HL-60 (cell line): ENCODE measurements around the gene SMAD5.

Experiments
- CTCF ChIP-seq: IDR thresholded peaks from one replicate; pipeline ENCODE4 v1.5.1; 2011; ENCODE audit warnings: low read length, control low read depth, inconsistent platforms; ENCODE audit not compliant: insufficient read depth
- POLR2AphosphoS5 ChIP-seq: IDR thresholded peaks from 2 replicates; pipeline ENCODE4 v1.6.1; 2012; ENCODE audit warnings: low read depth
- TF ChIP-seq, protein P1 (sequence below): IDR thresholded peaks from 2 replicates; pipeline ENCODE4 v1.6.1; 2012; ENCODE audit warnings: low read depth; ENCODE audit not compliant: insufficient replicate concordance

GRCh38 chr5:136123236-136123768 lies 9.3 kb upstream of the SMAD5 start:
- TF ChIP-seq CTCF (no peak), POLR2AphosphoS5 (no peak)
- TF ChIP-seq, protein P1, sequence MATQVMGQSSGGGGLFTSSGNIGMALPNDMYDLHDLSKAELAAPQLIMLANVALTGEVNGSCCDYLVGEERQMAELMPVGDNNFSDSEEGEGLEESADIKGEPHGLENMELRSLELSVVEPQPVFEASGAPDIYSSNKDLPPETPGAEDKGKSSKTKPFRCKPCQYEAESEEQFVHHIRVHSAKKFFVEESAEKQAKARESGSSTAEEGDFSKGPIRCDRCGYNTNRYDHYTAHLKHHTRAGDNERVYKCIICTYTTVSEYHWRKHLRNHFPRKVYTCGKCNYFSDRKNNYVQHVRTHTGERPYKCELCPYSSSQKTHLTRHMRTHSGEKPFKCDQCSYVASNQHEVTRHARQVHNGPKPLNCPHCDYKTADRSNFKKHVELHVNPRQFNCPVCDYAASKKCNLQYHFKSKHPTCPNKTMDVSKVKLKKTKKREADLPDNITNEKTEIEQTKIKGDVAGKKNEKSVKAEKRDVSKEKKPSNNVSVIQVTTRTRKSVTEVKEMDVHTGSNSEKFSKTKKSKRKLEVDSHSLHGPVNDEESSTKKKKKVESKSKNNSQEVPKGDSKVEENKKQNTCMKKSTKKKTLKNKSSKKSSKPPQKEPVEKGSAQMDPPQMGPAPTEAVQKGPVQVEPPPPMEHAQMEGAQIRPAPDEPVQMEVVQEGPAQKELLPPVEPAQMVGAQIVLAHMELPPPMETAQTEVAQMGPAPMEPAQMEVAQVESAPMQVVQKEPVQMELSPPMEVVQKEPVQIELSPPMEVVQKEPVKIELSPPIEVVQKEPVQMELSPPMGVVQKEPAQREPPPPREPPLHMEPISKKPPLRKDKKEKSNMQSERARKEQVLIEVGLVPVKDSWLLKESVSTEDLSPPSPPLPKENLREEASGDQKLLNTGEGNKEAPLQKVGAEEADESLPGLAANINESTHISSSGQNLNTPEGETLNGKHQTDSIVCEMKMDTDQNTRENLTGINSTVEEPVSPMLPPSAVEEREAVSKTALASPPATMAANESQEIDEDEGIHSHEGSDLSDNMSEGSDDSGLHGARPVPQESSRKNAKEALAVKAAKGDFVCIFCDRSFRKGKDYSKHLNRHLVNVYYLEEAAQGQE: no peak
